Measurements from ENCODE around the gene EDC4. TPM values are rescaled to one million over a fixed set of nuclear protein-coding genes. Genes with fewer than 3 reads are reported as not detected.

EDC4 gene
- total and polyA plus RNA-seq, 2 of the 8 experiments (the other 6 are each of a cell fraction or from before 2014, with no cell fraction given): 58.5 to 72.7 TPM

DNA sequence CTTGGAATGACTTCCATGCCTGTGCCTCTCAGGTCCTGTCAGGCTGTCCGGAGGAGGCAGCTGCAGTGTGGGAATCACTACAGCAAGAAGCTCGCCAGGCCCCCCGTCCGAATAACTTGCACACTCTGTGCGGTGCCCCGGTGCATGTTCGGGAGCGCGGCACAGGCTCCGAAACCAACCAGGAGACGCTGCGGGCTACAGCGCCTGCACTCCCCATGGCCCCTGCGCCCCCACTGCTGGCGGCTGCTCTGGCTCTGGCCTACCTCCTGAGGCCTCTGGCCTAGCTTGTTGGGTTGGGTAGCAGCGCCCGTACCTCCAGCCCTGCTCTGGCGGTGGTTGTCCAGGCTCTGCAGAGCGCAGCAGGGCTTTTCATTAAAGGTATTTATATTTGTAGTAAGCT is 13.1 kb downstream of the EDC4 start:
- Histone ChIP-seq H2BK5ac (ENCODE audit: low read depth, low read length) (no peak overlapping the region), H3K27me3 (replicated peaks in 1 of 4; ENCODE audit: control insufficient read depth in 3 of 4, extremely low read depth in 1 of 4, insufficient read depth in 3 of 4, low read length in 3 of 4) (no peaks in the 10 kb centered on the region), H4K20me1 (replicated peaks in 1 of 2; ENCODE audit: control insufficient read depth in 1 of 2, insufficient read depth in 2 of 2, low read length in 2 of 2) (peaks cover 9 to 14% of the 10 kb centered on the region in 2 experiments), H3K14ac (ENCODE audit: insufficient read length) (no peak overlapping the region), H3K27ac (ENCODE audit: low read depth, low read length) (no peak overlapping the region; the same call in 1 of the 2 replicates), H3K18ac (ENCODE audit: extremely low read depth, low read length) (no peak overlapping the region), H3K56ac (replicated peaks; ENCODE audit: insufficient read length, low read depth, low read length) (no peak overlapping the region), H4K5ac (ENCODE audit: insufficient read length, low read depth, low read length) (no peak overlapping the region), H3K23me2 (ENCODE audit: low read depth, low read length) (0 out of 2 replicates have a peak, but pooled peaks cover 2% of the 10 kb centered on the region), H3K79me1 (ENCODE audit: low read depth, low read length) (no peaks in the 10 kb centered on the region), H2BK20ac (ENCODE audit: low read length) (no peak overlapping the region), H2BK15ac (ENCODE audit: low read length) (no peak overlapping the region; the same call in 1 of the 2 replicates), H2BK120ac (replicated peaks; ENCODE audit: low read depth, low read length) (no peak overlapping the region), H3K9me3 (ENCODE audit: insufficient read depth in 2 of 2, low read depth in 1 of 2, low read length in 1 of 2) (no peaks in the 10 kb centered on the region), H4K8ac (ENCODE audit: extremely low read depth, insufficient read depth, low read length) (no peak overlapping the region; the same call in 1 of the 2 replicates), H3K4me2 (ENCODE audit: insufficient read depth in 1 of 2, low read depth in 2 of 2, low read length in 2 of 2) (peak overlapping the region; percentile 6 to 18; a peak in 3 of 4 replicates), H2AK5ac (ENCODE audit: low read depth, low read length) (no peak overlapping the region), H3K4ac (replicated peaks; ENCODE audit: insufficient read length, low read depth, low read length) (no peak overlapping the region), H2BK12ac (ENCODE audit: low read depth, low read length) (no peak overlapping the region), H3K36me3 (ENCODE audit: control insufficient read depth in 2 of 4, insufficient read depth in 4 of 4, low read length in 3 of 4) (peaks cover 14 to 22% (median 16%) of the 10 kb centered on the region in 4 experiments), H3K23ac (ENCODE audit: insufficient read length) (no peak overlapping the region), H3K79me2 (ENCODE audit: control insufficient read depth in 1 of 2, insufficient read depth in 2 of 2, low read length in 2 of 2) (no peaks in the 10 kb centered on the region), H4K91ac (replicated peaks; ENCODE audit: insufficient read length, low read length) (no peak overlapping the region), H3K9ac (replicated peaks in 1 of 4; ENCODE audit: extremely low read depth in 1 of 4, low read depth in 3 of 4, low read length in 3 of 4) (no peak overlapping the region), H3K4me3 (ENCODE audit: extremely low read depth in 1 of 4, insufficient read depth in 2 of 4, low read depth in 3 of 4, low read length in 4 of 4) (no peak overlapping the region), H2AFZ (ENCODE audit: low read length) (no peak overlapping the region), H3K4me1 (replicated peaks in 1 of 4; ENCODE audit: control insufficient read depth in 3 of 4, insufficient read depth in 4 of 4, low read length in 3 of 4) (peaks cover 5 to 15% (median 11%) of the 10 kb centered on the region in 4 experiments)
- no peak for DNase-seq (ENCODE audit: low read depth in 1 of 2, low spot score in 2 of 2)
- ChIA-PET CTCF (ENCODE audit: partially characterized antibody) (interaction anchor here (0.9 to 21.8 kb wide), 10 partner anchors 19 to 218 kb away, joined by 3 to 623 read pairs (median 4); partner anchors contain the start of genes CTRL, LCAT and PSMB10), POLR2A (ENCODE audit: partially characterized antibody) (interaction anchor here (0.7 to 6.3 kb wide), 15 partner anchors 7 to 137 kb away, joined by 3 to 45 read pairs (median 5); partner anchors contain the start of genes CTRL, DDX28, DUS2 and EDC4)
- no peak for FAIRE-seq
- WGBS, 2 experiments (ENCODE audit: extremely low coverage in 1 of 2, insufficient coverage in 1 of 2, insufficient read length in 1 of 2, insufficient replicate concordance in 2 of 2, low coverage in 1 of 2, low lambda C conversion rate in 2 of 2, missing lambda C conversion rate in 1 of 2): 87% methylated on average over 17 of the region's 19 CpGs; no CpG with 5 or more reads in 1 of the 2 experiments
- no peak for TF ChIP-seq ASH2L (IDR thresholded peaks at IDR 0.05; ENCODE audit: low read length)
- no peak for TF ChIP-seq KDM1A (IDR thresholded peaks at IDR 0.05; ENCODE audit: borderline replicate concordance, low read length)
- no peak for TF ChIP-seq JUND (IDR thresholded peaks at IDR 0.05; ENCODE audit: low read length)
- TF ChIP-seq, protein P1, sequence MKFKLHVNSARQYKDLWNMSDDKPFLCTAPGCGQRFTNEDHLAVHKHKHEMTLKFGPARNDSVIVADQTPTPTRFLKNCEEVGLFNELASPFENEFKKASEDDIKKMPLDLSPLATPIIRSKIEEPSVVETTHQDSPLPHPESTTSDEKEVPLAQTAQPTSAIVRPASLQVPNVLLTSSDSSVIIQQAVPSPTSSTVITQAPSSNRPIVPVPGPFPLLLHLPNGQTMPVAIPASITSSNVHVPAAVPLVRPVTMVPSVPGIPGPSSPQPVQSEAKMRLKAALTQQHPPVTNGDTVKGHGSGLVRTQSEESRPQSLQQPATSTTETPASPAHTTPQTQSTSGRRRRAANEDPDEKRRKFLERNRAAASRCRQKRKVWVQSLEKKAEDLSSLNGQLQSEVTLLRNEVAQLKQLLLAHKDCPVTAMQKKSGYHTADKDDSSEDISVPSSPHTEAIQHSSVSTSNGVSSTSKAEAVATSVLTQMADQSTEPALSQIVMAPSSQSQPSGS (IDR thresholded peaks at IDR 0.05; ENCODE audit: low read length): no peak
- TF ChIP-seq TCF12 (IDR thresholded peaks at IDR 0.05; ENCODE audit: low read depth, low read length): no peak

Measured in H1 (cell line).